Liver (tissue), 9 donors: ENCODE data around the gene TBC1D1. TPM values are rescaled to one million over a fixed set of nuclear protein-coding genes. Genes with fewer than 3 reads are reported as not detected.

Experiments
- DNase-seq: peaks from one replicate; pipeline ENCODE4 v3.0.0-alpha.2; 2017; ENCODE audit warnings: low spot score
- H3K27ac ChIP-seq, 2 donors: one replicate each; pipeline ENCODE4 v1.7.0; 2013; ENCODE audit warnings: inconsistent platforms in 2 of 2, low read length in 2 of 2, control low read depth in 1 of 2, low read depth in 1 of 2, mild to moderate bottlenecking in 1 of 2
- H3K27me3 ChIP-seq, 4 donors: one replicate each; pipeline versions ENCODE4 v1.6.1 to v1.7.0; 2013; ENCODE audit warnings: low read length in 3 of 4, inconsistent platforms in 1 of 4, mild to moderate bottlenecking in 1 of 4, moderate library complexity in 1 of 4; ENCODE audit not compliant: control insufficient read depth in 4 of 4, insufficient read depth in 4 of 4
- H3K36me3 ChIP-seq, 4 donors: one replicate each; pipeline versions ENCODE4 v1.6.1 to v1.7.0; 2013; ENCODE audit warnings: low read length in 3 of 4, mild to moderate bottlenecking in 3 of 4, low read depth in 1 of 4, moderate library complexity in 1 of 4; ENCODE audit not compliant: control insufficient read depth in 4 of 4, insufficient read depth in 3 of 4
- H3K4me1 ChIP-seq, 4 donors: one replicate each; pipeline versions ENCODE4 v1.6.1 to v1.7.0; 2013; ENCODE audit warnings: low read length in 3 of 4, mild to moderate bottlenecking in 3 of 4, moderate library complexity in 1 of 4; ENCODE audit not compliant: control insufficient read depth in 4 of 4, insufficient read depth in 4 of 4
- H3K4me3 ChIP-seq, 3 donors: one replicate each; pipeline versions ENCODE4 v1.6.1 to v1.7.0; 2013; ENCODE audit warnings: low read length in 3 of 3, control low read depth in 1 of 3, low read depth in 1 of 3, mild to moderate bottlenecking in 1 of 3
- H3K9ac ChIP-seq, 2 donors: one replicate each; pipeline ENCODE4 v1.7.0; 2013; ENCODE audit warnings: low read length in 2 of 2, mild to moderate bottlenecking in 2 of 2, moderate library complexity in 2 of 2, control low read depth in 1 of 2, low read depth in 1 of 2
- H3K9me3 ChIP-seq, 4 donors: one replicate each; pipeline versions ENCODE4 v1.6.1 to v1.7.0; 2013; ENCODE audit warnings: low read length in 3 of 4; ENCODE audit not compliant: control insufficient read depth in 4 of 4
- ATF3 ChIP-seq: IDR thresholded peaks from 2 replicates; pipeline ENCODE4 v1.6.1; 2016; ENCODE audit warnings: antibody characterized with exemption
- EGR1 ChIP-seq, 2 donors: IDR thresholded peaks; 2 replicates each; pipeline ENCODE4 v1.6.1; 2016 to 2018; ENCODE audit warnings: antibody characterized with exemption in 2 of 2, low read depth in 2 of 2
- FOXA1 ChIP-seq: IDR thresholded peaks from 2 replicates; pipeline ENCODE4 v1.6.1; 2016; ENCODE audit warnings: antibody characterized with exemption
- FOXA2 ChIP-seq: IDR thresholded peaks from 2 replicates; pipeline ENCODE4 v1.6.1; 2016; ENCODE audit warnings: antibody characterized with exemption
- GABPA ChIP-seq, 2 donors: IDR thresholded peaks in 1 of 2; conservative IDR thresholded peaks in 1 of 2; 2 replicates each; pipeline ENCODE4 v1.6.1; 2016; ENCODE audit warnings: antibody characterized with exemption in 2 of 2, mild to moderate bottlenecking in 1 of 2, moderate library complexity in 1 of 2
- HNF4A ChIP-seq, 2 donors: conservative IDR thresholded peaks; 2 replicates each; pipeline ENCODE4 v1.6.1; 2016; ENCODE audit warnings: antibody characterized with exemption in 2 of 2, mild to moderate bottlenecking in 2 of 2
- HNF4G ChIP-seq: IDR thresholded peaks from 2 replicates; pipeline ENCODE4 v1.6.1; 2016; ENCODE audit warnings: antibody characterized with exemption
- MAX ChIP-seq: IDR thresholded peaks from 2 replicates; pipeline ENCODE4 v1.6.1; 2016; ENCODE audit warnings: antibody characterized with exemption
- NR2F2 ChIP-seq: IDR thresholded peaks from 2 replicates; pipeline ENCODE4 v1.6.1; 2016; ENCODE audit warnings: antibody characterized with exemption
- RXRA ChIP-seq, 2 donors: IDR thresholded peaks; 2 replicates each; pipeline ENCODE4 v1.6.1; 2017 to 2018; ENCODE audit warnings: antibody characterized with exemption in 2 of 2, mild to moderate bottlenecking in 1 of 2
- SP1 ChIP-seq: IDR thresholded peaks from 2 replicates; pipeline ENCODE4 v1.6.1; 2018; ENCODE audit warnings: antibody characterized with exemption, mild to moderate bottlenecking
- TAF1 ChIP-seq: conservative IDR thresholded peaks from 2 replicates; pipeline ENCODE4 v1.6.1; 2016; ENCODE audit warnings: antibody characterized with exemption, mild to moderate bottlenecking
- YY1 ChIP-seq: IDR thresholded peaks from 2 replicates; pipeline ENCODE4 v1.6.1; 2016; ENCODE audit warnings: antibody characterized with exemption, mild to moderate bottlenecking
- WGBS: extraction: QIAGEN DNeasy Blood & Tissue Kit; methylation state at CpG from one replicate; pipeline ENCODE4 v1.1.7; 2013; 5-methylcytosine and 5-hydroxymethylcytosine counted together
- polyA plus RNA-seq, 2 donors: library from polyadenylated mRNA; stranded (reverse) in 1 of 2; unstranded in 1 of 2; fragments of 200-250 nt in 1 of 2; fragments of >200 nt in 1 of 2; fragmentation: Nextera tagmentation in 1 of 2; extraction: Ambion mirVana in 1 of 2; gene quantifications; one replicate each; pipeline versions ENCODE4 v1.2.1 to v1.2.3, GENCODE V29; 2013 to 2015
- total RNA-seq, 2 donors: library from RNA; depleted of rRNA; stranded (reverse); fragments of >200 nt; gene quantifications; one replicate each; pipeline ENCODE4 v1.2.3, GENCODE V29; 2014
- TF ChIP-seq, protein P1 (sequence below): IDR thresholded peaks from 2 replicates; pipeline ENCODE4 v1.6.1; 2016; ENCODE audit warnings: antibody characterized with exemption, mild to moderate bottlenecking
- TF ChIP-seq, protein P2 (sequence below): fragments of 150-350 bp; IDR thresholded peaks from 2 replicates; pipeline ENCODE4 v1.5.1; 2017; ENCODE audit warnings: improper control_type of control experiment, low read depth, low read length; ENCODE audit not compliant: missing input control
- TF ChIP-seq, protein P3 (sequence below): IDR thresholded peaks from 2 replicates; pipeline ENCODE4 v1.6.1; 2016; ENCODE audit warnings: antibody characterized with exemption
- donor health status: healthy.
- donor health status: healthy.
- donor health status: healthy.
- donor health status: healthy.
- donor health status: healthy.

Gene TBC1D1
- total and polyA plus RNA-seq, 4 donors, result 15.6 to 41.4 (median 20.9) TPM

- Histone ChIP-seq H3K9me3 (no peaks in the 10 kb centered on the region), H3K4me1 (peaks cover 6 to 42% (median 28%) of the 10 kb centered on the region in 4 donors), H3K27ac (no peak overlapping the region), H3K36me3 (peaks cover 0 to 3% (median under 1%) of the 10 kb centered on the region in 4 donors), H3K27me3 (no peaks in the 10 kb centered on the region), H3K9ac (no peak overlapping the region), H3K4me3 (no peak overlapping the region)
- WGBS, result 68% methylated on average over 1 of the region's 1 CpG
- TF ChIP-seq, protein P1, sequence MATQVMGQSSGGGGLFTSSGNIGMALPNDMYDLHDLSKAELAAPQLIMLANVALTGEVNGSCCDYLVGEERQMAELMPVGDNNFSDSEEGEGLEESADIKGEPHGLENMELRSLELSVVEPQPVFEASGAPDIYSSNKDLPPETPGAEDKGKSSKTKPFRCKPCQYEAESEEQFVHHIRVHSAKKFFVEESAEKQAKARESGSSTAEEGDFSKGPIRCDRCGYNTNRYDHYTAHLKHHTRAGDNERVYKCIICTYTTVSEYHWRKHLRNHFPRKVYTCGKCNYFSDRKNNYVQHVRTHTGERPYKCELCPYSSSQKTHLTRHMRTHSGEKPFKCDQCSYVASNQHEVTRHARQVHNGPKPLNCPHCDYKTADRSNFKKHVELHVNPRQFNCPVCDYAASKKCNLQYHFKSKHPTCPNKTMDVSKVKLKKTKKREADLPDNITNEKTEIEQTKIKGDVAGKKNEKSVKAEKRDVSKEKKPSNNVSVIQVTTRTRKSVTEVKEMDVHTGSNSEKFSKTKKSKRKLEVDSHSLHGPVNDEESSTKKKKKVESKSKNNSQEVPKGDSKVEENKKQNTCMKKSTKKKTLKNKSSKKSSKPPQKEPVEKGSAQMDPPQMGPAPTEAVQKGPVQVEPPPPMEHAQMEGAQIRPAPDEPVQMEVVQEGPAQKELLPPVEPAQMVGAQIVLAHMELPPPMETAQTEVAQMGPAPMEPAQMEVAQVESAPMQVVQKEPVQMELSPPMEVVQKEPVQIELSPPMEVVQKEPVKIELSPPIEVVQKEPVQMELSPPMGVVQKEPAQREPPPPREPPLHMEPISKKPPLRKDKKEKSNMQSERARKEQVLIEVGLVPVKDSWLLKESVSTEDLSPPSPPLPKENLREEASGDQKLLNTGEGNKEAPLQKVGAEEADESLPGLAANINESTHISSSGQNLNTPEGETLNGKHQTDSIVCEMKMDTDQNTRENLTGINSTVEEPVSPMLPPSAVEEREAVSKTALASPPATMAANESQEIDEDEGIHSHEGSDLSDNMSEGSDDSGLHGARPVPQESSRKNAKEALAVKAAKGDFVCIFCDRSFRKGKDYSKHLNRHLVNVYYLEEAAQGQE, result no peak
- TF ChIP-seq, protein P2, sequence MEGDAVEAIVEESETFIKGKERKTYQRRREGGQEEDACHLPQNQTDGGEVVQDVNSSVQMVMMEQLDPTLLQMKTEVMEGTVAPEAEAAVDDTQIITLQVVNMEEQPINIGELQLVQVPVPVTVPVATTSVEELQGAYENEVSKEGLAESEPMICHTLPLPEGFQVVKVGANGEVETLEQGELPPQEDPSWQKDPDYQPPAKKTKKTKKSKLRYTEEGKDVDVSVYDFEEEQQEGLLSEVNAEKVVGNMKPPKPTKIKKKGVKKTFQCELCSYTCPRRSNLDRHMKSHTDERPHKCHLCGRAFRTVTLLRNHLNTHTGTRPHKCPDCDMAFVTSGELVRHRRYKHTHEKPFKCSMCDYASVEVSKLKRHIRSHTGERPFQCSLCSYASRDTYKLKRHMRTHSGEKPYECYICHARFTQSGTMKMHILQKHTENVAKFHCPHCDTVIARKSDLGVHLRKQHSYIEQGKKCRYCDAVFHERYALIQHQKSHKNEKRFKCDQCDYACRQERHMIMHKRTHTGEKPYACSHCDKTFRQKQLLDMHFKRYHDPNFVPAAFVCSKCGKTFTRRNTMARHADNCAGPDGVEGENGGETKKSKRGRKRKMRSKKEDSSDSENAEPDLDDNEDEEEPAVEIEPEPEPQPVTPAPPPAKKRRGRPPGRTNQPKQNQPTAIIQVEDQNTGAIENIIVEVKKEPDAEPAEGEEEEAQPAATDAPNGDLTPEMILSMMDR, result no peak
- no peak for TF ChIP-seq HNF4G
- TF ChIP-seq TAF1, result no peak
- no peak for TF ChIP-seq FOXA1
- no peak for TF ChIP-seq ATF3
- DNase-seq, result no peak
These were observed 253.1 kb downstream of the TBC1D1 start for GRCh38 chr4:38144031-38144430.

- peaks cover 4 to 30% (median 20%) of the 10 kb centered on the region in 4 donors for H3K4me1 ChIP-seq
- no peaks in the 10 kb centered on the region for H3K27me3 ChIP-seq
- WGBS, result 79% methylated on average over 4 of the region's 4 CpGs
- TF ChIP-seq FOXA2, result no peak
- TF ChIP-seq MAX, result no peak
- TF ChIP-seq HNF4A (conservative IDR thresholded peaks at IDR 0.05), result no peak
- TF ChIP-seq GABPA (IDR thresholded peaks at IDR 0.05 in 1 of 2, conservative IDR thresholded peaks at IDR 0.05 in 1 of 2), result no peak
- no peak for TF ChIP-seq RXRA (IDR thresholded peaks at IDR 0.05)
- TF ChIP-seq, protein P1, result no peak
- TF ChIP-seq YY1, result no peak
- TF ChIP-seq SP1, result no peak
- TF ChIP-seq, protein P3, sequence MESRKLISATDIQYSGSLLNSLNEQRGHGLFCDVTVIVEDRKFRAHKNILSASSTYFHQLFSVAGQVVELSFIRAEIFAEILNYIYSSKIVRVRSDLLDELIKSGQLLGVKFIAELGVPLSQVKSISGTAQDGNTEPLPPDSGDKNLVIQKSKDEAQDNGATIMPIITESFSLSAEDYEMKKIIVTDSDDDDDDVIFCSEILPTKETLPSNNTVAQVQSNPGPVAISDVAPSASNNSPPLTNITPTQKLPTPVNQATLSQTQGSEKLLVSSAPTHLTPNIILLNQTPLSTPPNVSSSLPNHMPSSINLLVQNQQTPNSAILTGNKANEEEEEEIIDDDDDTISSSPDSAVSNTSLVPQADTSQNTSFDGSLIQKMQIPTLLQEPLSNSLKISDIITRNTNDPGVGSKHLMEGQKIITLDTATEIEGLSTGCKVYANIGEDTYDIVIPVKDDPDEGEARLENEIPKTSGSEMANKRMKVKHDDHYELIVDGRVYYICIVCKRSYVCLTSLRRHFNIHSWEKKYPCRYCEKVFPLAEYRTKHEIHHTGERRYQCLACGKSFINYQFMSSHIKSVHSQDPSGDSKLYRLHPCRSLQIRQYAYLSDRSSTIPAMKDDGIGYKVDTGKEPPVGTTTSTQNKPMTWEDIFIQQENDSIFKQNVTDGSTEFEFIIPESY, result no peak
- no peak for TF ChIP-seq ATF3
- no peak for TF ChIP-seq NR2F2
- no peak for TF ChIP-seq EGR1 (IDR thresholded peaks at IDR 0.05; ENCODE audit: low read depth in 2 of 2)
- no peak overlapping the region for H3K9ac ChIP-seq
- no peak overlapping the region for H3K4me3 ChIP-seq
- no peak for DNase-seq
- H3K27ac ChIP-seq, result peak overlapping the region; percentile 15 to 33
- no peaks in the 10 kb centered on the region for H3K36me3 ChIP-seq
- H3K9me3 ChIP-seq, result no peaks in the 10 kb centered on the region
These were observed 254.3 kb downstream of the TBC1D1 start for GRCh38 chr4:38145033-38145678.
